ENCODE data around the gene TTC24. TPM values are rescaled to one million over a fixed set of nuclear protein-coding genes. Genes with fewer than 3 reads are reported as not detected.

Gene TTC24
- total and polyA plus RNA-seq, 4 experiments from 2014 or later: 0.12 to 0.91 (median 0.84) TPM; not detected in 1

- Histone ChIP-seq H3K36me3 (ENCODE audit: insufficient read depth, low read length) (no peaks in the 10 kb centered on the region), H3K27ac (ENCODE audit: low read depth, low read length) (no peak overlapping the region), H3K9me3 (ENCODE audit: control insufficient read depth in 1 of 2, low read length in 2 of 2) (no peaks in the 10 kb centered on the region), H3K4me3 (ENCODE audit: low read length in 2 of 2) (no peak overlapping the region), H3K27me3 (ENCODE audit: insufficient read depth, low read length) (peaks cover 3% of the 10 kb centered on the region), H3K4me1 (ENCODE audit: insufficient read depth, low read length) (peaks cover 2% of the 10 kb centered on the region)
- H3K27ac Mint-ChIP-seq: no peak overlapping the region
- peaks cover 0 to 5% (median 3%) of the 10 kb centered on the region in 4 donors for H3K4me1 Mint-ChIP-seq
- H3K4me3 Mint-ChIP-seq: no peak overlapping the region
- H3K27me3 Mint-ChIP-seq: peaks cover 12 to 20% of the 10 kb centered on the region in 2 donors
- no peaks in the 10 kb centered on the region for H3K36me3 Mint-ChIP-seq
- POLR2A ChIA-PET (ENCODE audit: partially characterized antibody): no interaction called here
- intact Hi-C loops (cut with micrococcal nuclease): no loop called here
- DNase-seq: no peak
- CTCF ChIA-PET (ENCODE audit: partially characterized antibody): interaction anchor here (0.9 to 2.3 kb wide), 2 partner anchors 31 to 76 kb away, joined by 3 to 7 read pairs; no protein-coding TSS in a partner anchor
- H3K9me3 Mint-ChIP-seq: no peaks in the 10 kb centered on the region
Measured at GRCh38 chr1:156577550-156577949, 2.0 kb upstream of the TTC24 start.

GRCh38 chr1:156578055-156578454, 1.5 kb upstream of the TTC24 start:
- H3K9me3 Mint-ChIP-seq: no peaks in the 10 kb centered on the region
- H3K36me3 Mint-ChIP-seq: no peaks in the 10 kb centered on the region
- peaks cover 7 to 15% of the 10 kb centered on the region in 2 donors for H3K27me3 Mint-ChIP-seq
- ChIA-PET POLR2A (ENCODE audit: partially characterized antibody) (no interaction called here), CTCF (ENCODE audit: partially characterized antibody) (interaction anchor here (0.9 to 2.3 kb wide), 3 partner anchors 30 to 77 kb away, joined by 3 to 7 read pairs (median 3); no protein-coding TSS in a partner anchor)
- DNase-seq: no peak
- no peaks in the 10 kb centered on the region for H3K36me3 ChIP-seq (ENCODE audit: insufficient read depth, low read length)
- H3K9me3 ChIP-seq (ENCODE audit: control insufficient read depth in 1 of 2, low read length in 2 of 2): no peaks in the 10 kb centered on the region
- H3K4me1 Mint-ChIP-seq: no peaks in the 10 kb centered on the region
- H3K27me3 ChIP-seq (ENCODE audit: insufficient read depth, low read length): no peaks in the 10 kb centered on the region
- no peak overlapping the region for H3K4me3 Mint-ChIP-seq
- no peaks in the 10 kb centered on the region for H3K4me1 ChIP-seq (ENCODE audit: insufficient read depth, low read length)
- no peak overlapping the region for H3K27ac ChIP-seq (ENCODE audit: low read depth, low read length)
- H3K27ac Mint-ChIP-seq: peak overlapping the region in 3 of 7 donors; percentile 8 to 75 (median 29)
- no peak overlapping the region for H3K4me3 ChIP-seq (ENCODE audit: low read length in 2 of 2)
- intact Hi-C loops (cut with micrococcal nuclease): no loop called here

- H3K27ac Mint-ChIP-seq: peak overlapping the region in 4 of 7 donors; percentile 37 to 60 (median 58)
Measured at GRCh38 chr1:156581661-156582387, 2.3 kb downstream of the TTC24 start.

GRCh38 chr1:156582388-156583017, 3.0 kb downstream of the TTC24 start:
- no peaks in the 10 kb centered on the region for H3K9me3 Mint-ChIP-seq
- no peak overlapping the region for H3K27ac ChIP-seq (ENCODE audit: low read depth, low read length)
- peak overlapping the region in 3 of 7 donors; percentile 31 to 59 (median 35) for H3K27ac Mint-ChIP-seq
- no peaks in the 10 kb centered on the region for H3K36me3 ChIP-seq (ENCODE audit: insufficient read depth, low read length)
- CTCF ChIA-PET (ENCODE audit: partially characterized antibody): interaction anchor here (0.8 to 3.3 kb wide), 7 partner anchors 9 to 125 kb away, joined by 3 to 15 read pairs (median 7); partner anchors contain the start of gene NAXE
- peaks cover 0 to 2% (median under 1%) of the 10 kb centered on the region in 4 donors for H3K4me1 Mint-ChIP-seq
- no peaks in the 10 kb centered on the region for H3K4me1 ChIP-seq (ENCODE audit: insufficient read depth, low read length)
- H3K9me3 ChIP-seq (ENCODE audit: control insufficient read depth in 1 of 2, low read length in 2 of 2): no peaks in the 10 kb centered on the region
- intact Hi-C loops (cut with micrococcal nuclease): no loop called here
- no peaks in the 10 kb centered on the region for H3K36me3 Mint-ChIP-seq
- H3K27me3 Mint-ChIP-seq: peaks cover 0 to 4% of the 10 kb centered on the region in 2 donors
- peak overlapping the region in 3 of 8 donors; percentile 9 to 48 (median 21) for H3K4me3 Mint-ChIP-seq
- H3K27me3 ChIP-seq (ENCODE audit: insufficient read depth, low read length): no peaks in the 10 kb centered on the region
- no peak overlapping the region for H3K4me3 ChIP-seq (ENCODE audit: low read length in 2 of 2)
- POLR2A ChIA-PET (ENCODE audit: partially characterized antibody): interaction anchor here (0.8 to 1.9 kb wide), 6 partner anchors 9 to 82 kb away, joined by 3 to 8 read pairs (median 4); partner anchors contain the start of genes GPATCH4, MEF2D and NAXE
- DNase-seq: no peak

More at GRCh38 chr1:156581661-156582387, 2.3 kb downstream of the TTC24 start:
- CTCF ChIA-PET (ENCODE audit: partially characterized antibody): interaction anchor here (0.7 to 3.3 kb wide), 11 partner anchors 10 to 124 kb away, joined by 3 to 15 read pairs (median 5); partner anchors contain the start of genes IQGAP3 and NAXE
- H3K4me3 ChIP-seq (ENCODE audit: low read length in 2 of 2): no peak overlapping the region
- no peak for DNase-seq
- H3K4me3 Mint-ChIP-seq: peak overlapping the region in 5 of 8 donors; percentile 28 to 64 (median 42)
- peaks cover 0 to 4% of the 10 kb centered on the region in 2 donors for H3K27me3 Mint-ChIP-seq
- no peaks in the 10 kb centered on the region for H3K36me3 ChIP-seq (ENCODE audit: insufficient read depth, low read length)
- POLR2A ChIA-PET (ENCODE audit: partially characterized antibody): interaction anchor here (0.8 to 1.9 kb wide), 6 partner anchors 10 to 81 kb away, joined by 3 to 8 read pairs (median 4); partner anchors contain the start of genes GPATCH4, MEF2D and NAXE
- intact Hi-C loops (cut with micrococcal nuclease): no loop called here
- H3K27me3 ChIP-seq (ENCODE audit: insufficient read depth, low read length): no peaks in the 10 kb centered on the region
- no peaks in the 10 kb centered on the region for H3K9me3 ChIP-seq (ENCODE audit: control insufficient read depth in 1 of 2, low read length in 2 of 2)
- H3K4me1 ChIP-seq (ENCODE audit: insufficient read depth, low read length): no peaks in the 10 kb centered on the region
- no peak overlapping the region for H3K27ac ChIP-seq (ENCODE audit: low read depth, low read length)
- no peaks in the 10 kb centered on the region for H3K36me3 Mint-ChIP-seq
- peaks cover 0 to 2% (median under 1%) of the 10 kb centered on the region in 4 donors for H3K4me1 Mint-ChIP-seq
- H3K9me3 Mint-ChIP-seq: no peaks in the 10 kb centered on the region

- no peak overlapping the region for H3K4me3 Mint-ChIP-seq
Measured at GRCh38 chr1:156583821-156584622, 4.5 kb downstream of the TTC24 start.

GRCh38 chr1:156584813-156585212, 5.3 kb downstream of the TTC24 start:
- Mint-ChIP-seq H3K9me3 (no peaks in the 10 kb centered on the region), H3K27ac (no peak overlapping the region), H3K36me3 (no peaks in the 10 kb centered on the region), H3K4me1 (peaks cover 0 to 2% (median under 1%) of the 10 kb centered on the region in 4 donors), H3K4me3 (no peak overlapping the region), H3K27me3 (peaks cover 0 to 2% of the 10 kb centered on the region in 2 donors)
- Histone ChIP-seq H3K4me1 (ENCODE audit: insufficient read depth, low read length) (no peaks in the 10 kb centered on the region), H3K27me3 (ENCODE audit: insufficient read depth, low read length) (no peaks in the 10 kb centered on the region), H3K9me3 (ENCODE audit: control insufficient read depth in 1 of 2, low read length in 2 of 2) (no peaks in the 10 kb centered on the region), H3K27ac (ENCODE audit: low read depth, low read length) (no peak overlapping the region), H3K36me3 (ENCODE audit: insufficient read depth, low read length) (no peaks in the 10 kb centered on the region), H3K4me3 (ENCODE audit: low read length in 2 of 2) (no peak overlapping the region)
- DNase-seq: no peak
- intact Hi-C loops (cut with micrococcal nuclease): loop anchor here (1.0 kb wide), 3 partner anchors 23 to 129 kb away; no protein-coding TSS in a partner anchor
- ChIA-PET CTCF (ENCODE audit: partially characterized antibody) (interaction anchor here (1.2 to 3.5 kb wide), 6 partner anchors 8 to 104 kb away, joined by 3 to 24 read pairs (median 4); partner anchors contain the start of gene MEF2D), POLR2A (ENCODE audit: partially characterized antibody) (interaction anchor here (0.7 kb wide), 1 partner anchor 15 kb away, joined by 3 read pairs; no protein-coding TSS in a partner anchor)

More at GRCh38 chr1:156583821-156584622, 4.5 kb downstream of the TTC24 start:
- POLR2A ChIA-PET (ENCODE audit: partially characterized antibody): interaction anchor here (0.7 kb wide), 1 partner anchor 16 kb away, joined by 3 read pairs; no protein-coding TSS in a partner anchor
- Mint-ChIP-seq H3K27me3 (peaks cover 0 to 2% of the 10 kb centered on the region in 2 donors), H3K36me3 (no peaks in the 10 kb centered on the region), H3K4me1 (peaks cover 0 to 2% (median under 1%) of the 10 kb centered on the region in 4 donors), H3K27ac (no peak overlapping the region), H3K9me3 (no peaks in the 10 kb centered on the region)
- intact Hi-C loops (cut with micrococcal nuclease): loop anchor here (1.0 kb wide), 3 partner anchors 24 to 128 kb away; no protein-coding TSS in a partner anchor
- CTCF ChIA-PET (ENCODE audit: partially characterized antibody): interaction anchor here (1.2 to 3.5 kb wide), 3 partner anchors 24 to 30 kb away, joined by 4 to 24 read pairs (median 5); no protein-coding TSS in a partner anchor
- Histone ChIP-seq H3K4me3 (ENCODE audit: low read length in 2 of 2) (no peak overlapping the region), H3K36me3 (ENCODE audit: insufficient read depth, low read length) (no peaks in the 10 kb centered on the region), H3K27ac (ENCODE audit: low read depth, low read length) (no peak overlapping the region), H3K9me3 (ENCODE audit: control insufficient read depth in 1 of 2, low read length in 2 of 2) (no peaks in the 10 kb centered on the region), H3K27me3 (ENCODE audit: insufficient read depth, low read length) (no peaks in the 10 kb centered on the region), H3K4me1 (ENCODE audit: insufficient read depth, low read length) (no peaks in the 10 kb centered on the region)
- DNase-seq: peak; percentile 65 to 75 (median 71)
